ENCODE data around the gene FPGS.

The FPGS gene

DNA sequence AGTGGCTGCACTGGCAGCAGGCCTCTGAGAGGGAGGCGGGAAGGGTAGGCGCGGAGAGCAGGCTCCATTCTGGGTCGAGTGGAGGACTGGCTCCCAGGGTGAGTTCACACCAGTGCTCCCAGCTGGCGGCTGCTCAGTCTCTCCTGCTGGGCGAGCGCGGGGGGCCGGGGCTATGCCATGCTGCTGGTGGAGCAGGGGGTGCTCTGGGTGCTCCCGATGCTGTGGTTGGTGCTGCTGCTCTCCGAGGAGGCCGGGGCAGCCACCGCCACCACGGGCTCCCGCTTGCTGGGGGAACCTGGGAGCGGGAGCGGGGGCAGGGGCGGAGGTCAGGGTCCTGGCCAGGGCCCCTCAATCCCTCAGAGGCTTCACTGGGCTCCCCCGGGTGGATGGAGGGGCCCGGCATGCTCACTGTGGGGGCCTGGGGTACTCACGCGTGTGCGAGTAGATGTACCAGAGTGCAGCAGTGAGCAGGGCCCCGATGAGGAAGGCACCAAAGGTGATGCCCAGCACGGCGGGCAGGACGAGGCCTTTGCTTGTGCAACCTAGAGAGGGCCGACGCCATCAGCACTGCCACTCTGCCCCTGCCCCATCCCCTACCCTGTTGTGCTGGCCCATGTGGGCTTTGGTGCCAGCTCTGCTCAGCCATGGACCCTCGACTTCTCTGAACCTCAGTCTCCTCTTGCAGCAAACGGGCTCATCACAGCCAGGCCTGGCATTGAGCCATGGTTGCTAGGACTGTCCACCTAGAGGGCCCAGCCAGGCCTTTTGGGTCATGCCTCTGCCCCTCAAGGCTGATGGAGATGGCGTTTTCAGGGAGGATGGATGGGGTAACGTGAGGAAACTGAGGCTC is 13.1 kb downstream of the FPGS start:
- H4K8ac ChIP-seq (ENCODE audit: low read depth, low read length) = no peak overlapping the region
- H2BK15ac ChIP-seq (replicated peaks; ENCODE audit: low read depth) = no peak overlapping the region
- no peak overlapping the region for H2BK5ac ChIP-seq (ENCODE audit: low read length)
- no peak overlapping the region for H4K5ac ChIP-seq (ENCODE audit: low read length)
- no peak overlapping the region for H3K27ac ChIP-seq (ENCODE audit: low read depth, low read length)
- H3K4me3 ChIP-seq (ENCODE audit: low read length) = no peak overlapping the region
- H3K4me2 ChIP-seq (ENCODE audit: low read length) = no peak overlapping the region
- H2BK120ac ChIP-seq (ENCODE audit: low read depth, low read length) = no peak overlapping the region
- no peak overlapping the region for H3K18ac ChIP-seq (ENCODE audit: low read length)
- WGBS (ENCODE audit: extremely low coverage, insufficient coverage, low lambda C conversion rate) = no CpG with 5 or more reads among the region's 33 CpGs
- H3K9ac ChIP-seq (ENCODE audit: low read length) = no peak overlapping the region
- DNase-seq = no peak
- H3K23ac ChIP-seq (ENCODE audit: low read length) = no peak overlapping the region
- no peaks in the 10 kb centered on the region for H3K79me1 ChIP-seq (ENCODE audit: low read length)
- H3K79me2 ChIP-seq (ENCODE audit: control insufficient read depth, insufficient read depth, low read length) = no peaks in the 10 kb centered on the region
- peaks cover 7% of the 10 kb centered on the region for H3K36me3 ChIP-seq (ENCODE audit: control insufficient read depth, insufficient read depth, low read length)
- no peak overlapping the region for H3K4ac ChIP-seq (ENCODE audit: low read depth, low read length)
- H3K56ac ChIP-seq (ENCODE audit: low read length) = no peak overlapping the region
- H2AK5ac ChIP-seq (ENCODE audit: low read length) = no peak overlapping the region
- no peaks in the 10 kb centered on the region for H3K4me1 ChIP-seq (ENCODE audit: control insufficient read depth, low read depth, low read length)
- H3K27me3 ChIP-seq (ENCODE audit: insufficient read depth, low read length, poor library complexity) = no peaks in the 10 kb centered on the region

DNA sequence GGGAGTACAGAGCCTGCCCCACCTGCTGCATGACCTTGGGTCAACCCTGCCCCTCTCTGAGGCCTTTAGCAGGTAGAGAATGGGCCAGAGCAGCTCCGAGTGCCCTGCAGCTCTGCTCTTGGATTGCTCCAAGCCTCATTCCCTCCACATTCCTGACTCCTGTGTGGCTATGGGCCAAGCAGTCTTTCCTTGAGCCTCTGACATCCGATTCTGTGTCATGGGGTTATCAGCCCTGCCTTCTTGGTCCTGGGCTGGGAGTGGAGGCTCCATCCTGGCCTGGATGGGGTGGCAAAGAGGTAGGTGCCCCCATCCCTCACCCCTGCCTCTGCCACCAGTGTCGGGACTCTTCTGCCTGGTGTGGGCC is 13.7 kb downstream of the FPGS start:
- no peak overlapping the region for H3K9ac ChIP-seq (ENCODE audit: low read length)
- H3K27me3 ChIP-seq (ENCODE audit: insufficient read depth, low read length, poor library complexity) = no peaks in the 10 kb centered on the region
- no peak for DNase-seq
- no peak overlapping the region for H2AK5ac ChIP-seq (ENCODE audit: low read length)
- H2BK120ac ChIP-seq (ENCODE audit: low read depth, low read length) = no peak overlapping the region
- peaks cover 7% of the 10 kb centered on the region for H3K36me3 ChIP-seq (ENCODE audit: control insufficient read depth, insufficient read depth, low read length)
- H3K4me1 ChIP-seq (ENCODE audit: control insufficient read depth, low read depth, low read length) = no peaks in the 10 kb centered on the region
- WGBS (ENCODE audit: extremely low coverage, insufficient coverage, low lambda C conversion rate) = no CpG with 5 or more reads among the region's 3 CpGs
- H4K8ac ChIP-seq (ENCODE audit: low read depth, low read length) = no peak overlapping the region
- no peak overlapping the region for H3K56ac ChIP-seq (ENCODE audit: low read length)
- no peak overlapping the region for H4K5ac ChIP-seq (ENCODE audit: low read length)
- H3K4me2 ChIP-seq (ENCODE audit: low read length) = no peak overlapping the region
- H3K79me1 ChIP-seq (ENCODE audit: low read length) = no peaks in the 10 kb centered on the region
- no peak overlapping the region for H2BK15ac ChIP-seq (replicated peaks; ENCODE audit: low read depth)
- H3K27ac ChIP-seq (ENCODE audit: low read depth, low read length) = no peak overlapping the region
- no peak overlapping the region for H3K4ac ChIP-seq (ENCODE audit: low read depth, low read length)
- H3K23ac ChIP-seq (ENCODE audit: low read length) = no peak overlapping the region
- H3K18ac ChIP-seq (ENCODE audit: low read length) = no peak overlapping the region
- no peaks in the 10 kb centered on the region for H3K79me2 ChIP-seq (ENCODE audit: control insufficient read depth, insufficient read depth, low read length)
- no peak overlapping the region for H2BK5ac ChIP-seq (ENCODE audit: low read length)
- no peak overlapping the region for H3K4me3 ChIP-seq (ENCODE audit: low read length)

DNA sequence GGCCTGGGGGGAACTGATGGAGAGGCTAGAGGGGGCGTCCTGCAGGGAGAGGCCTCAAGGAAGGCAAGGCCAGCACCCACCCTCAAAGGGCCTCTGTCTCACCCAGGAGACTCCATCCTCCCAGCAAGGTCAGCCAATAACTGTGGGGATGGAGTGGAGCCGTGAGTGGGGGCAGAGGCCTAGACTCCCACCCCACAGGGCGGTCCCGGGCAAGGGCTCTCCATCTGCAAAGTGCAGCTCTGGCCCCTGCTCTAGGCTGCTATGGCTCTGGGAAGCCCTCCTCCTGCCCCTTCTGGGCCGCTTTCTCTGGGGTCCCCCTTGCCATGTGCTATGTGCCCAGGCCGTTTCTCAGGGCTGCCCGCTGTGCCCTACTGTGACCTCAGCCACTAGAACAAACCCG is 14.0 kb downstream of the FPGS start:
- Histone ChIP-seq H2BK5ac (ENCODE audit: low read length) (no peak overlapping the region), H3K4me2 (ENCODE audit: low read length) (no peak overlapping the region)
- no CpG with 5 or more reads among the region's 8 CpGs for WGBS (ENCODE audit: extremely low coverage, insufficient coverage, low lambda C conversion rate)

DNA sequence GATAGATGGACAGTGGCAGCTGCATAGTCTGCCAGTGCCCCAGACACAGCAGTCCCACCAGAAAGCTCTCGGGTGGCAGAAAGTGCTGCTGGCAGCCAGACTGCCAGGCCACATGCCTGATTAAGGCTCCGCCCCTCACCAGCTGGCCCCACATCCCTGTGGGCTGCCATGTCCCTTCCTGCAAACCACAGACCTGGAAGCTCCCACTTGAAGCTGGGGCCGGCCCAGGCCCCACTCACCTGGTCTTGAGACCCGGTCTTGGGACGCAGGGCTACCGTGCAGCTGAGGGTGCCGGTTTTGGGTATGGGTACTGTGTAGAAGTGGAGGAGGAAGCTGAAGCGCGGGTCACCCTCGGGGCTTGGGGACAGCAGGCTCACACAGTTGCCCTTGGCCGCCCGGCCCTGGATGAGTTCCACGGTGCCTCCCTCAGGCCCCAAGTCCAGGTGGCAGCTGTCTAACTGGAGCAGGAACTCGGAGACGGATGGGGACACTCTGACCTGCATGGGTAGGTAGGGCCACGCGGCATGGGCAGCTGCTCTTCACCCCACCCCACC is 15.3 kb downstream of the FPGS start:
- H2BK120ac ChIP-seq (ENCODE audit: low read depth, low read length) = no peak overlapping the region
- no peak overlapping the region for H2BK15ac ChIP-seq (replicated peaks; ENCODE audit: low read depth)
- no peak overlapping the region for H4K8ac ChIP-seq (ENCODE audit: low read depth, low read length)
- no peak overlapping the region for H3K9ac ChIP-seq (ENCODE audit: low read length)
- DNase-seq = no peak
- H3K18ac ChIP-seq (ENCODE audit: low read length) = no peak overlapping the region
- H3K4me1 ChIP-seq (ENCODE audit: control insufficient read depth, low read depth, low read length) = no peaks in the 10 kb centered on the region
- no CpG with 5 or more reads among the region's 17 CpGs for WGBS (ENCODE audit: extremely low coverage, insufficient coverage, low lambda C conversion rate)
- H3K79me2 ChIP-seq (ENCODE audit: control insufficient read depth, insufficient read depth, low read length) = no peaks in the 10 kb centered on the region
- no peak overlapping the region for H3K27ac ChIP-seq (ENCODE audit: low read depth, low read length)
- peaks cover 3% of the 10 kb centered on the region for H3K36me3 ChIP-seq (ENCODE audit: control insufficient read depth, insufficient read depth, low read length)
- no peak overlapping the region for H2AK5ac ChIP-seq (ENCODE audit: low read length)
- H3K56ac ChIP-seq (ENCODE audit: low read length) = no peak overlapping the region
- no peaks in the 10 kb centered on the region for H3K27me3 ChIP-seq (ENCODE audit: insufficient read depth, low read length, poor library complexity)
- no peaks in the 10 kb centered on the region for H3K79me1 ChIP-seq (ENCODE audit: low read length)
- no peak overlapping the region for H3K23ac ChIP-seq (ENCODE audit: low read length)
- no peak overlapping the region for H4K5ac ChIP-seq (ENCODE audit: low read length)
- H3K4me3 ChIP-seq (ENCODE audit: low read length) = no peak overlapping the region
- H3K4me2 ChIP-seq (ENCODE audit: low read length) = no peak overlapping the region
- H2BK5ac ChIP-seq (ENCODE audit: low read length) = no peak overlapping the region
- H3K4ac ChIP-seq (ENCODE audit: low read depth, low read length) = no peak overlapping the region

More for the DNA sequence above, 14.0 kb downstream of the FPGS start:
- Histone ChIP-seq H2BK15ac (replicated peaks; ENCODE audit: low read depth) (no peak overlapping the region), H3K9ac (ENCODE audit: low read length) (no peak overlapping the region), H3K4ac (ENCODE audit: low read depth, low read length) (no peak overlapping the region), H3K4me3 (ENCODE audit: low read length) (no peak overlapping the region), H3K27me3 (ENCODE audit: insufficient read depth, low read length, poor library complexity) (no peaks in the 10 kb centered on the region), H3K36me3 (ENCODE audit: control insufficient read depth, insufficient read depth, low read length) (peaks cover 7% of the 10 kb centered on the region), H3K79me1 (ENCODE audit: low read length) (no peaks in the 10 kb centered on the region), H3K18ac (ENCODE audit: low read length) (no peak overlapping the region), H3K79me2 (ENCODE audit: control insufficient read depth, insufficient read depth, low read length) (no peaks in the 10 kb centered on the region), H2AK5ac (ENCODE audit: low read length) (no peak overlapping the region), H3K4me1 (ENCODE audit: control insufficient read depth, low read depth, low read length) (no peaks in the 10 kb centered on the region), H4K5ac (ENCODE audit: low read length) (no peak overlapping the region), H3K23ac (ENCODE audit: low read length) (no peak overlapping the region), H4K8ac (ENCODE audit: low read depth, low read length) (no peak overlapping the region), H2BK120ac (ENCODE audit: low read depth, low read length) (no peak overlapping the region), H3K56ac (ENCODE audit: low read length) (no peak overlapping the region), H3K27ac (ENCODE audit: low read depth, low read length) (no peak overlapping the region)
- no peak for DNase-seq

DNA sequence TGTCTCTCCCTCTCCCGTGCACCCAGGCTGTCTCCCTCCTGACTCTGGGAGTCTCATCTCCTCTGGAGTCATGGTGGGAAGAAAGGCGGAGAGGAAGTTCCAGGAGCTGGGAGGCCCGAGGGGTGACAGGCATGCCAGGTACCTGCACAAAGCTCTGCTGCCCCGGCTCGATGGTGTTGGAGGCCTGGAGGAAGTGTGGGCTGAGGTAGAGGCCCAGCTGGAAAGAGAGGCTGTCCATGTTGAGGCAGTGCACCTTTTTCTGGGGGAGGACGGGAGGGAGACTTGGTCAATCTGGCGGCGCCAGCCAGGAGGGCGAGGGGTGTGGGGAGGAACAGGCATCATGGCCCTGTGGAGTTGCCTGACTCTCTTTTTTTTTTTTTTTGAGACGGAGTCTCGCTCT is 15.9 kb downstream of the FPGS start:
- H2BK5ac ChIP-seq (ENCODE audit: low read length) = no peak overlapping the region
- no peaks in the 10 kb centered on the region for H3K79me1 ChIP-seq (ENCODE audit: low read length)
- no peak overlapping the region for H3K27ac ChIP-seq (ENCODE audit: low read depth, low read length)
- H3K18ac ChIP-seq (ENCODE audit: low read length) = no peak overlapping the region
- no peak overlapping the region for H4K8ac ChIP-seq (ENCODE audit: low read depth, low read length)
- no CpG with 5 or more reads among the region's 11 CpGs for WGBS (ENCODE audit: extremely low coverage, insufficient coverage, low lambda C conversion rate)
- no peak overlapping the region for H3K4me3 ChIP-seq (ENCODE audit: low read length)
- H3K27me3 ChIP-seq (ENCODE audit: insufficient read depth, low read length, poor library complexity) = no peaks in the 10 kb centered on the region
- H2BK15ac ChIP-seq (replicated peaks; ENCODE audit: low read depth) = no peak overlapping the region
- no peaks in the 10 kb centered on the region for H3K79me2 ChIP-seq (ENCODE audit: control insufficient read depth, insufficient read depth, low read length)
- H3K4me2 ChIP-seq (ENCODE audit: low read length) = no peak overlapping the region
- no peak overlapping the region for H2BK120ac ChIP-seq (ENCODE audit: low read depth, low read length)
- no peak overlapping the region for H3K9ac ChIP-seq (ENCODE audit: low read length)
- no peaks in the 10 kb centered on the region for H3K36me3 ChIP-seq (ENCODE audit: control insufficient read depth, insufficient read depth, low read length)
- no peak overlapping the region for H4K5ac ChIP-seq (ENCODE audit: low read length)
- no peak overlapping the region for H3K56ac ChIP-seq (ENCODE audit: low read length)
- H3K4ac ChIP-seq (ENCODE audit: low read depth, low read length) = no peak overlapping the region
- H3K4me1 ChIP-seq (ENCODE audit: control insufficient read depth, low read depth, low read length) = no peaks in the 10 kb centered on the region
- H2AK5ac ChIP-seq (ENCODE audit: low read length) = no peak overlapping the region
- no peak overlapping the region for H3K23ac ChIP-seq (ENCODE audit: low read length)
- no peak for DNase-seq
